ENCODE data around the gene TRAFD1.

GRCh38 chr12:112188130-112188830 is 62.9 kb downstream of the TRAFD1 start:
- no peak for TF ChIP-seq CTCF (IDR thresholded peaks at IDR 0.05 in 4 of 5, conservative IDR thresholded peaks at IDR 0.05 in 1 of 5)
- no peak for TF ChIP-seq POLR2A (IDR thresholded peaks at IDR 0.05)
